IMR-90 (cell line): ENCODE data around the gene GLUD1. TPM values are rescaled to one million over a fixed set of nuclear protein-coding genes. Genes with fewer than 3 reads are reported as not detected.

Experiments used
- ATAC-seq: fragments of 200-7000 bp; cut with Tn5 transposase; 2 replicates; pipeline ENCODE4 v1.9.1; 2020; ENCODE audit warnings: low read depth, mild to moderate bottlenecking, moderate library complexity
- BruUV-seq: library from RNA; stranded (reverse); fragments of 400-500 nt; replicated peaks from 2 replicates; lab custom pipeline; 2021; lab: Mats Ljungman, UMichigan
- CTCF ChIA-PET: fragments of 300-600 bp; formaldehyde crosslinking; extraction: SDS; loops from one replicate; lab custom pipeline; 2021; ENCODE audit warnings: antibody characterized with exemption; lab: Yijun Ruan, JAX
- POLR2A ChIA-PET: fragments of 300-600 bp; sonication (Branson Sonifier 250); formaldehyde crosslinking; loops from one replicate; lab custom pipeline; 2022; ENCODE audit warnings: antibody characterized with exemption; ENCODE audit not compliant: unreplicated experiment; lab: Charles Lee
- DNase-seq: peaks from one replicate; pipeline ENCODE4 v3.0.0; 2013
- H2AFZ ChIP-seq: replicated peaks from 2 replicates; pipeline ENCODE3; 2013; ENCODE audit warnings: low read length, mild to moderate bottlenecking; ENCODE audit not compliant: poor library complexity
- H2AK5ac ChIP-seq: 2 replicates; pipeline ENCODE4 v1.6.1; 2013; ENCODE audit warnings: low read depth, low read length, inconsistent platforms
- H2AK9ac ChIP-seq: replicated peaks from 2 replicates; pipeline ENCODE3; 2013; ENCODE audit warnings: mild to moderate bottlenecking, low read depth, low read length, moderate library complexity; ENCODE audit not compliant: poor library complexity
- H2BK120ac ChIP-seq: 2 replicates; pipeline ENCODE4 v1.6.1; 2013; ENCODE audit warnings: low read depth, low read length, inconsistent platforms
- H2BK15ac ChIP-seq: 3 replicates; pipeline ENCODE4 v1.6.1; 2013; ENCODE audit warnings: low read depth, low read length, inconsistent platforms
- H2BK20ac ChIP-seq: 2 replicates; pipeline ENCODE4 v1.6.1; 2013; ENCODE audit warnings: low read depth, mild to moderate bottlenecking, inconsistent platforms, low read length, moderate library complexity
- H2BK5ac ChIP-seq: 2 replicates; pipeline ENCODE4 v1.6.1; 2013; ENCODE audit warnings: mild to moderate bottlenecking, low read depth, low read length, inconsistent platforms; ENCODE audit not compliant: poor library complexity, severe bottlenecking
- H3K14ac ChIP-seq: replicated peaks from 2 replicates; pipeline ENCODE4 v1.6.1; 2013; ENCODE audit warnings: low read depth, low read length, inconsistent platforms
- H3K18ac ChIP-seq: 2 replicates; pipeline ENCODE4 v1.6.1; 2013; ENCODE audit warnings: low read depth, low read length, control low read depth
- H3K23ac ChIP-seq: 2 replicates; pipeline ENCODE4 v1.6.1; 2013; ENCODE audit warnings: low read depth, low read length, inconsistent platforms
- H3K27ac ChIP-seq: 2 replicates; pipeline ENCODE4 v1.5.1; 2013; ENCODE audit warnings: mild to moderate bottlenecking, control low read depth, low read length; ENCODE audit not compliant: insufficient read depth
- H3K27me3 ChIP-seq: 2 replicates; pipeline ENCODE4 v1.6.1; 2013; ENCODE audit warnings: low read length; ENCODE audit not compliant: control insufficient read depth, insufficient read depth
- H3K36me3 ChIP-seq: 2 replicates; pipeline ENCODE4 v1.6.1; 2013; ENCODE audit warnings: low read length, mixed read lengths; ENCODE audit not compliant: control insufficient read depth, insufficient read depth
- H3K4ac ChIP-seq: 2 replicates; pipeline ENCODE4 v1.6.1; 2013; ENCODE audit warnings: low read depth, low read length, inconsistent platforms
- H3K4me1 ChIP-seq: 2 replicates; pipeline ENCODE4 v1.6.1; 2013; ENCODE audit warnings: low read length, mixed read lengths; ENCODE audit not compliant: control insufficient read depth, insufficient read depth
- H3K4me2 ChIP-seq: 2 replicates; pipeline ENCODE4 v1.6.1; 2013; ENCODE audit warnings: low read depth, mild to moderate bottlenecking, control low read depth, low read length, moderate library complexity
- H3K4me3 ChIP-seq: 2 replicates; pipeline ENCODE4 v1.5.1; 2013; ENCODE audit warnings: low read depth, mild to moderate bottlenecking, control low read depth, low read length, moderate library complexity; ENCODE audit not compliant: insufficient read depth
- H3K56ac ChIP-seq: 2 replicates; pipeline ENCODE4 v1.6.1; 2013; ENCODE audit warnings: low read length, inconsistent platforms; ENCODE audit not compliant: insufficient read depth; ENCODE audit errors: extremely low read depth
- H3K79me1 ChIP-seq, 2 experiments: 2 replicates each; pipeline ENCODE4 v1.6.1; 2013; ENCODE audit warnings: low read length in 2 of 2, inconsistent platforms in 1 of 2, low read depth in 1 of 2
- H3K9ac ChIP-seq: 2 replicates; pipeline ENCODE4 v1.6.1; 2013; ENCODE audit warnings: low read depth, low read length, control low read depth
- H3K9me1 ChIP-seq: 2 replicates; pipeline ENCODE4 v1.6.1; 2013; ENCODE audit warnings: low read length, inconsistent platforms; ENCODE audit not compliant: insufficient read depth
- H3K9me3 ChIP-seq: 2 replicates; pipeline ENCODE4 v1.6.1; 2013; ENCODE audit warnings: low read length; ENCODE audit not compliant: control insufficient read depth, insufficient read depth
- H4K20me1 ChIP-seq: 2 replicates; pipeline ENCODE4 v1.6.1; 2013; ENCODE audit warnings: low read length, inconsistent platforms; ENCODE audit not compliant: insufficient read depth
- H4K5ac ChIP-seq: 2 replicates; pipeline ENCODE4 v1.6.1; 2013; ENCODE audit warnings: mild to moderate bottlenecking, low read depth, low read length, control low read depth
- H4K8ac ChIP-seq, 2 experiments: 2 replicates each; pipeline ENCODE4 v1.6.1; 2013; ENCODE audit warnings: low read depth in 2 of 2, low read length in 2 of 2, control low read depth in 1 of 2, inconsistent platforms in 1 of 2
- H4K91ac ChIP-seq: 2 replicates; pipeline ENCODE4 v1.6.1; 2013; ENCODE audit warnings: low read depth, low read length, inconsistent platforms; ENCODE audit not compliant: insufficient read depth
- BHLHE40 ChIP-seq: fragments of 150-350 bp; IDR thresholded peaks from 2 replicates; pipeline ENCODE4 v1.6.1; 2016; ENCODE audit warnings: mild to moderate bottlenecking, low read depth, low read length
- CEBPB ChIP-seq: IDR thresholded peaks from 2 replicates; pipeline ENCODE4 v1.6.1; 2012; ENCODE audit warnings: low read depth, low read length, improper control_type of control experiment
- CHD1 ChIP-seq: IDR thresholded peaks from 2 replicates; pipeline ENCODE4 v1.6.1; 2012; ENCODE audit warnings: low read depth, low read length, improper control_type of control experiment
- CTCF ChIP-seq: conservative IDR thresholded peaks from 2 replicates; pipeline ENCODE4 v1.5.1; 2012; ENCODE audit warnings: mild to moderate bottlenecking, low read depth, low read length, improper control_type of control experiment
- ELK1 ChIP-seq: fragments of 150-350 bp; IDR thresholded peaks from 2 replicates; pipeline ENCODE4 v1.6.1; 2016; ENCODE audit warnings: low read depth, mild to moderate bottlenecking, low read length, moderate library complexity, borderline replicate concordance
- FOS ChIP-seq: fragments of 150-350 bp; IDR thresholded peaks from 2 replicates; pipeline ENCODE4 v1.6.1; 2016; ENCODE audit warnings: low read depth, low read length
- MAFK ChIP-seq: IDR thresholded peaks from 2 replicates; pipeline ENCODE4 v1.6.1; 2012; ENCODE audit warnings: low read depth, low read length, improper control_type of control experiment
- MAZ ChIP-seq: IDR thresholded peaks from 2 replicates; pipeline ENCODE4 v1.6.1; 2012; ENCODE audit warnings: low read depth, mild to moderate bottlenecking, low read length, improper control_type of control experiment, moderate library complexity, borderline replicate concordance
- MXI1 ChIP-seq: IDR thresholded peaks from 2 replicates; pipeline ENCODE4 v1.6.1; 2012; ENCODE audit warnings: low read depth, mild to moderate bottlenecking, low read length, moderate library complexity, borderline replicate concordance
- NFE2L2 ChIP-seq: fragments of 150-350 bp; IDR thresholded peaks from 2 replicates; pipeline ENCODE4 v1.6.1; 2016; ENCODE audit warnings: low read depth, mild to moderate bottlenecking, low read length
- POLR2A ChIP-seq: IDR thresholded peaks from 2 replicates; pipeline ENCODE4 v1.6.1; 2012; ENCODE audit warnings: mild to moderate bottlenecking, low read depth, low read length
- RAD21 ChIP-seq: IDR thresholded peaks from 2 replicates; pipeline ENCODE4 v1.6.1; 2012; ENCODE audit warnings: low read length, improper control_type of control experiment
- RCOR1 ChIP-seq: IDR thresholded peaks from 2 replicates; pipeline ENCODE4 v1.6.1; 2012; ENCODE audit warnings: mild to moderate bottlenecking, low read length, improper control_type of control experiment; ENCODE audit not compliant: insufficient replicate concordance
- RFX5 ChIP-seq: IDR thresholded peaks from 2 replicates; pipeline ENCODE4 v1.8.0; 2012; ENCODE audit warnings: low read depth, mild to moderate bottlenecking, low read length, moderate library complexity
- SMC3 ChIP-seq: fragments of 150-350 bp; IDR thresholded peaks from 2 replicates; pipeline ENCODE4 v1.6.1; 2016; ENCODE audit warnings: low read depth, mild to moderate bottlenecking, antibody characterized with exemption, low read length, moderate library complexity
- USF2 ChIP-seq: fragments of 150-350 bp; IDR thresholded peaks from 2 replicates; pipeline ENCODE4 v1.6.1; 2017; ENCODE audit warnings: mild to moderate bottlenecking, antibody characterized with exemption, low read length, low read depth
- WGBS, 2 experiments: methylation state at CpG; one replicate each; pipeline versions ENCODE4 v1.1.5 to v1.1.7; 2013; ENCODE audit warnings: missing lambda C conversion rate in 2 of 2; ENCODE audit not compliant: insufficient read length in 1 of 2; ENCODE audit errors: extremely low coverage in 2 of 2; 5-methylcytosine and 5-hydroxymethylcytosine counted together
- dilution Hi-C: fragments of 300-500 bp; cut with HindIII; formaldehyde crosslinking; loops from one replicate; pipeline ENCODE4 v1.14.3; 2018; ENCODE audit warnings: low sequenced_read_pairs; ENCODE audit not compliant: unreplicated experiment
- in situ Hi-C: fragments of 300-500 bp; cut with MboI; formaldehyde crosslinking; loops from 3 replicates; pipeline ENCODE4 v1.14.3; 2019; ENCODE audit warnings: low sequenced_read_pairs, inconsistent platforms, mixed read lengths
- intact Hi-C: fragments of 100-400 bp; cut with micrococcal nuclease; formaldehyde crosslinking; loops from 2 replicates; pipeline ENCODE4 v1.10.0; 2022
- polyA plus RNA-seq, 3 experiments: library from polyadenylated mRNA; depleted of rRNA; stranded (reverse); fragments of >200 nt; gene quantifications; 2 replicates each; pipeline ENCODE4 v1.2.3, GENCODE V29; 2012; ENCODE audit warnings: low replicate concordance in 1 of 3
- total RNA-seq: library from RNA; depleted of rRNA; stranded (reverse); fragments of >200 nt; gene quantifications from 2 replicates; pipeline ENCODE4 v1.2.3, GENCODE V29; 2012

Gene GLUD1
- total and polyA plus RNA-seq, 2 of the 4 experiments (the other 2 are of a cell fraction) = 64.8 to 210 TPM

- Histone ChIP-seq H4K20me1 (0 out of 2 replicates have a peak, but pooled peaks cover 3% of the 10 kb centered on the region), H2BK120ac (no peak overlapping the region), H2AFZ (no peak overlapping the region), H2BK5ac (no peak overlapping the region), H4K5ac (no peak overlapping the region), H3K27ac (no peak overlapping the region), H3K27me3 (no peaks in the 10 kb centered on the region), H3K4me2 (no peak overlapping the region), H2BK15ac (no peak overlapping the region), H3K9me1 (no peaks in the 10 kb centered on the region), H3K18ac (no peak overlapping the region), H3K4me3 (no peak overlapping the region), H4K8ac (no peak overlapping the region), H3K4me1 (no peaks in the 10 kb centered on the region), H3K23ac (no peak overlapping the region), H2AK5ac (no peak overlapping the region), H3K36me3 (peaks cover 17% of the 10 kb centered on the region), H3K56ac (no peak overlapping the region), H3K14ac (no peak overlapping the region), H3K9ac (no peak overlapping the region), H3K79me1 (peaks cover 5 to 48% of the 10 kb centered on the region in 2 experiments), H2BK20ac (no peak overlapping the region), H4K91ac (no peak overlapping the region), H3K9me3 (no peaks in the 10 kb centered on the region), H2AK9ac (no peak overlapping the region), H3K4ac (no peak overlapping the region)
- no peak for TF ChIP-seq ELK1
- TF ChIP-seq RAD21 = no peak
- no peak for TF ChIP-seq MXI1
- TF ChIP-seq NFE2L2 = no peak
- TF ChIP-seq CEBPB = no peak
- no peak for TF ChIP-seq MAFK
- no peak for TF ChIP-seq SMC3
- no peak for TF ChIP-seq FOS
- TF ChIP-seq RCOR1 = no peak
- TF ChIP-seq RFX5 = no peak
- TF ChIP-seq USF2 = no peak
- no peak for TF ChIP-seq CHD1
- no peak for TF ChIP-seq CTCF
- TF ChIP-seq POLR2A = no peak
- TF ChIP-seq MAZ = no peak
- TF ChIP-seq BHLHE40 = no peak
- no CpG with 5 or more reads among the region's 2 CpGs for WGBS, 2 experiments
- in situ Hi-C loops (no loop called here), intact Hi-C loops (no loop called here), dilution Hi-C loops (no loop called here)
- DNase-seq = no peak
- ChIA-PET CTCF (no interaction called here), POLR2A (no interaction called here)
- no peak for ATAC-seq
- no TSS peak for BruUV-seq
Observed at GRCh38 chr10:87101996-87102395, 7.4 kb upstream of the GLUD1 start.
